Spleen (tissue), 7 donors: ENCODE data around the gene NINJ1.

ENCODE experiments used
- POLR2A ChIP-seq, 3 donors: fragments of 450-650 bp; IDR thresholded peaks; one replicate each; pipeline ENCODE4 v1.5.1; 2017; ENCODE audit warnings: antibody characterized with exemption in 3 of 3, mild to moderate bottlenecking in 1 of 3
- POLR2AphosphoS5 ChIP-seq, 3 donors: sonication (generic); formaldehyde crosslinking; IDR thresholded peaks; one replicate each; pipeline ENCODE4 v1.5.1; 2017; ENCODE audit warnings: antibody characterized with exemption in 3 of 3
- TF ChIP-seq, protein P1 (sequence below), 11 experiments: fragments of 200-600 bp in 7 of 11; fragments of 450-650 bp in 4 of 11; sonication (generic) in 4 of 11; IDR thresholded peaks in 8 of 11; conservative IDR thresholded peaks in 3 of 11; 1 replicate in 7 of 11; 2 replicates in 4 of 11; pipeline versions ENCODE4 v1.4.0 to v1.8.0; 2016 to 2021; ENCODE audit warnings: antibody characterized with exemption in 11 of 11, inconsistent platforms in 4 of 11, mild to moderate bottlenecking in 1 of 11
- donor health status: DM: no; HTN: no; CAD: no; lungs with moderate emphysema.
- donor health status: DM: no; HTN: no; CAD: no.
- donor health status: DM: no; HTN: no; CAD: no.

DNA sequence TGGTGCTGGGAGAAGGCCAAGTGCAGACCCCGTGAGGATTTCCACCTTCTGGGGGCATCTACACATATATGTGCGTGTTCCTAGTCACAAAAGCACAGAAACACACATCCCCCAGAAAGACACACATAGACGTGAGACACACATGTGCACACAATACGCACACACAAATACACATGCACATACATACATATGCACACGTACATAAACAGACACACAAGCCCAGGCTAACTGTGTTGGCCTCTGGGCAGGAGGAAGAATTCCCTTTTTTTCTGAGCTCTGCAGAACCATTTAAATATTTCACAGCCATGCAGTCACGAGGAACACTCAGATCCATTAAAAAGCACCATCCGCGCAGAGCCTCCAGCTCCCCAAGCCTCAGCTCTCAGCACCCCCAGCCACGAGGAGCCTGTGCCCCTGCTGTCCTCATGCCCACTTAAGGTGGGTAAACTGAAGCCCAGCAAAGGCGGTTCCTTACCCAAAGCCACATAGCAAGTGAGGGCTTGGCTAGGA lies 5.3 kb downstream of the NINJ1 start:
- TF ChIP-seq, protein P1, sequence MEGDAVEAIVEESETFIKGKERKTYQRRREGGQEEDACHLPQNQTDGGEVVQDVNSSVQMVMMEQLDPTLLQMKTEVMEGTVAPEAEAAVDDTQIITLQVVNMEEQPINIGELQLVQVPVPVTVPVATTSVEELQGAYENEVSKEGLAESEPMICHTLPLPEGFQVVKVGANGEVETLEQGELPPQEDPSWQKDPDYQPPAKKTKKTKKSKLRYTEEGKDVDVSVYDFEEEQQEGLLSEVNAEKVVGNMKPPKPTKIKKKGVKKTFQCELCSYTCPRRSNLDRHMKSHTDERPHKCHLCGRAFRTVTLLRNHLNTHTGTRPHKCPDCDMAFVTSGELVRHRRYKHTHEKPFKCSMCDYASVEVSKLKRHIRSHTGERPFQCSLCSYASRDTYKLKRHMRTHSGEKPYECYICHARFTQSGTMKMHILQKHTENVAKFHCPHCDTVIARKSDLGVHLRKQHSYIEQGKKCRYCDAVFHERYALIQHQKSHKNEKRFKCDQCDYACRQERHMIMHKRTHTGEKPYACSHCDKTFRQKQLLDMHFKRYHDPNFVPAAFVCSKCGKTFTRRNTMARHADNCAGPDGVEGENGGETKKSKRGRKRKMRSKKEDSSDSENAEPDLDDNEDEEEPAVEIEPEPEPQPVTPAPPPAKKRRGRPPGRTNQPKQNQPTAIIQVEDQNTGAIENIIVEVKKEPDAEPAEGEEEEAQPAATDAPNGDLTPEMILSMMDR (IDR thresholded peaks at IDR 0.05 in 8 of 11, conservative IDR thresholded peaks at IDR 0.05 in 3 of 11), result no peak
- TF ChIP-seq POLR2A (IDR thresholded peaks at IDR 0.05), result no peak
- TF ChIP-seq POLR2AphosphoS5 (IDR thresholded peaks at IDR 0.05), result no peak
